NCI-H69 (cell line): ENCODE measurements around the gene DYSF.

ENCODE experiments used
- DNase-seq: peaks from one replicate; lab custom pipeline; 2025; lab: John Stamatoyannopoulos, UW

Gene DYSF

DNA sequence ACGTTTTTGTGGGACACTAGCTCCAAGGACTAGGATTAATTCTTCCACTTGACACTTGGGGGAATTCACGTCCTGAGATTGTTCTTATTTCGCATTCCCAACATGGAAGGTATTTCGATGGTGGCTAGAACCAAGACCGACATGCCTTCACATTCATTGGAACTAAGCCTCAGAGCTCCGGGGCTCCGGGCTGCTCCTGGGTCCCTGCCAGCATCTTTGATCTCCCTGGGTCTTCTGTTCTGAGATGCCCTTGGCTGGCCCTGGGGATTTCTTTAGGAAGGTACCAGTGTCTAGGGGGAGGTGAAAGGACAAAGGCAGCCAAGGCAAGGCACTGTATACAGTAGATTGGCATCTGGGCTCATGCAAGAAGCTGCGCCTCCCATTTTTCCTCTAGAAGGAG, 76.8 kb downstream of the DYSF start:
- no peak for DNase-seq

DNA sequence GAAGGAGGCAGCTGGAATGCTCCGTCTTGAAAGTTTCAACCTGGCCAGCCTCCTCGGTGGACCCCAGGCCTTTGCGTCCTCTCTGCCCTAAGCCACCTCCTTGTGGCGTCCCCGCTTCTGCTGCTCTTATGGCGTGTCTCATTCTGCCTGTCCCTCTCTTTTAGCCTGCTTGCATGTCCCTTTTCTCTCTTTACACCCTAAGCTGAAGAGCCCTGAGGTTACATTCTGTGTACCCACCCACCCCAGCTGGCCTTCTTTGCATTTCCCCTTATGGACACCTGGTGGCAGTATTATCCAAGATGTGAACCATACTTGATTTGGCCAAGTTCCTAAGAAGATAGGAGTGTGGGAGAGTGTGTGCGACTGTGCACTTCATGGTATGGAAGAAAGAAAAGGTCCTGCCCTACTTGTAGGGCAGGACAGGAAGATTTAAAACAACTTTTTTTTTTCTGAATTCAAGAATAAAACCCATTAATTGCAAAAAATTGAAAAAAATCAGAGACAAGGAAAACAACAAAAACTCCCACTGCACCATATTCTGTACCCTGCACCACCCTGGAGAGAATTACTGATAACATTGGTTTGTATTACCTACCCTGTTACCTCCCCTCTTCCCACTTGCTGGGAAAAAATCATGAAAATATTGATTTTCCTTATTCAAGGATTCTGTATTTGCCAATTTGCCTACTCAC, 77.4 kb downstream of the DYSF start:
- peak; percentile 38 for DNase-seq

DNA sequence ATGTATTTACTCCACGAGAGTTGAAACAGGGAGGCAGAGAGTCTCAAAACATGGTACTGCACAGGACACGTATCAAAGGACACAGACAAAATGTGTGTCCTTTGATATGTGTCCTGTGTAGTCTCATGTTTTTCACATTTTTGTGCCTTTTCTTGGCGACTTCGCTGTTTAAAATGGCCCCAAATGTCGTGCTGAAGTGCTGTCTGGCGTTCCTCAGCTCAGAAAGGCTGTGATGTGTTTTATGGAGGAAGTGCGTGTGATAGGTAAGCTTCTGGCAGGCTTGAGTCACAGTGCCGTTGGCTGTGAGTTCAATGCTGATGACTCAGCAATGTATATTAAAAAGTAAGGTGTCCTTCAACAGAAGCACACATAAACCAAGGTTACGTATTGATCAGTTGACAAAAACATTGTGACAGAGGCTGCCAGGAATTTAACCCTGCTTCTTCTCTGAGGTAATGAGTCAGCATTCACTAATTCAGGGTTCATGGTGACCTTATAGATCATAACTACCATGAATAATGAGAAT, 78.2 kb downstream of the DYSF start:
- no peak for DNase-seq

DNA sequence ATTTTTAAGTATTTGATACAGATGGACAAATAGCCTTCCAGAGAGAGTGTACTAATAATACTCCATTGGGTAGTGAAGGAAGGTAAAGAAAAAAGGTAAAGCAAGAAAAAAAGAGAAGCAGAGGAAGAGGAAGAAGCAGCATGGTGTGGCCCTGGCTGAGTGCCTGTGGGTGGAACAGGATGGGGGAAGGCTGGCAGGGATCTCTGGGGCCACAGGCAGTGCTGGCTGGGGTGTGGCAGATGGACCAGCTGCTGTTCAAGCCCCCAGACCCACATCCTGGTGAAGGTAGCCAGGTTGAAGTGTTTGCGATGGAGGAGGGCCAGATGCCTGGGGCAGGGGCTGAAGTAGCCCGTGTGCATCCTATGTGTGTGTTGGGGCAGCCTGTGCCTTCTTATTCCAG, 79.0 kb downstream of the DYSF start:
- no peak for DNase-seq

DNA sequence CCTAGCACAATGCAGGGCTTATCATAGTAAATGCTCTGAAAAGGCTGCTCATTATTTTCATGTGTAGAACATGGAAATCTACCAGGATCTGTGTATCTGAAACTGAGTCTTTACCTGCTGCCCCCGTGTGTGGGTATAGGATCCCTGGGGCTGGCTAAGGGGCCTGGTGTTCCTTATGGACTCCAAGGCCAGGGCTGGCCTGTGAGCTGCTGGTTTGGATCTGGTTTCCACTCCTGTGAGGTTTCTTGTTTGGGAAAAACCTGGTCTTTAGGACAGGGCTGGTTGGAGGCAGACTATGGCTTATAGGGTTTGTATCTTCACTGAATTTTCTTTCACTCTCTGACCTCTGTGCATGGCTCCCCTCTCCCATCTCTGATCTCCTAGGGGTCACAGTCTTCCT, 80.8 kb downstream of the DYSF start:
- no peak for DNase-seq

DNA sequence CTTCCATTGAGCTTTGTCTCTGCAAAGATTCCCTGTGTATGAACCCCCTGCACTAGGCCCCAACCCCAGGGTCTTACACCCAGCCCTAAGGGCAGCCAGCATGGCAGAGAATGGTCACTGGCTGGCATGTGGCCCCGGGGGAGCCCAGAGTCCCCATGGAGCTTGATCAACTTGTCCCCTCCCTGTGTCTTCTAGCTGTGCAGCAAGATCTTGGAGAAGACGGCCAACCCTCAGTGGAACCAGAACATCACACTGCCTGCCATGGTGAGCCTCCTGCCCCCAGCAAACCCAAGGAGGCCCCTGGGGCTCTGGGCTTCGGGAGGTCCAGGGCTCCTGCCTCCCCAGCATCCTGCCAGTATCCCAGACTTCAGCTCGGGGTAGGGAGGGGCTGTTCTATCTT, 81.5 kb downstream of the DYSF start:
- no peak for DNase-seq

DNA sequence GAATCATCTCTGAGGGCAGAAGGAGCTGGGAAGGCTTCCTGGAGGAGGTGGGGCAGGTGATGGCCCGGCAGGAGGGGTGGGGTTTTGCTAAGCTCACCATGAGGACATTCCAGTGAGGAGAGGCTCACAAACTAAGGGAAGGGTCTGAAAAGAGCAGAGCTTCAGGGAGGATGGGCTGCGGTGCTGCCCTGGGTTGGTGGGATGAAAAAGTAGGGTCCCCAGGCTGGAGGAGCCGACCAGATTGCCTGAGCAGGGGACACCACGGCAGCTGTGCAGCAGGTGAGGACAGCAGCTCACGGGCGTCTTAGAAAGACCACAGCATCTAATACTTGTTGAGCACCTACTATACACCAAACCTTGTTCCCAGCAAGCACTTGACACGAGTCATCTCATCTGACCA, 82.2 kb downstream of the DYSF start:
- no peak for DNase-seq

DNA sequence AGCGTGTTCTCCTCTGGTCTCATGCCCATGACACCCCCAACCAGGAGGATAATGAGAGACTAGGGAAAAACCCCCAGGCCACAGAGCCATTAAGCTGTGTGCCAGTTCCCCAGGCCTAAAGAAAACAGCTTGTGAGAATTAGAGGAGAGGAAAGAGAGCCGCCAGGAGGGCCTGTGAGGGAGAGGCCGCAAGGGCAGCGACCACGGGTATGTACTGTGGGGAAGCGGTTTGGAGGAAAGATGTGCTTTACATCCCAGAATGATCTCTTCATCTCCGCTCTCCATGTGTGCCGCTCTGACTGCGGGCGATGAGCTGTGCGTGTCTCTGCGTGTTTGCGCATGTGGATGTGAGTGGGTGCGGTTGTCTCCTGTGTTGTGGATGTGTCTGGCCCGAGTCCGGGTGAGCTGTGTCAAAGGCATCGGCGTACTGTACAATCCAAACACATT, 82.9 kb downstream of the DYSF start:
- peak; percentile 30 for DNase-seq

DNA sequence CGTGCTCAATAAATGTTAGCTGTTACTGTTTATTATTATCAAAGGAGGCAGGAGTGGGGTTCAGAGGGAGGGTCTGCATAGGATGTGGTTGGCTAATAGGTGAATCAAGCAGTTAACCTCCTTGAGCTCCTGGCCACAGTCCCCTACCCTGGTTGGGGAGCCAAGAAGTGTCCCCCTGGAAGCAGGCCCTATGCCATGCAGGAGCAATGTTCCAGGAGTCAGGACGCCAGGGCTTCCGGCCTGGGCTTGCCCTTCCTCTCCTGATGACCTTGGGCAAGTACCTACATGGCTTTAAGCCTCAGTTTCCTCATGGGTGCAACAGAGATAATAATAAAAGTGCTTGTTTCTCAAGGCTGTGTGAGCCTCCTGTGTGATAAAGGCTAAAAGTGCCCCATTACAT, 84.9 kb downstream of the DYSF start:
- DNase-seq: no peak

DNA sequence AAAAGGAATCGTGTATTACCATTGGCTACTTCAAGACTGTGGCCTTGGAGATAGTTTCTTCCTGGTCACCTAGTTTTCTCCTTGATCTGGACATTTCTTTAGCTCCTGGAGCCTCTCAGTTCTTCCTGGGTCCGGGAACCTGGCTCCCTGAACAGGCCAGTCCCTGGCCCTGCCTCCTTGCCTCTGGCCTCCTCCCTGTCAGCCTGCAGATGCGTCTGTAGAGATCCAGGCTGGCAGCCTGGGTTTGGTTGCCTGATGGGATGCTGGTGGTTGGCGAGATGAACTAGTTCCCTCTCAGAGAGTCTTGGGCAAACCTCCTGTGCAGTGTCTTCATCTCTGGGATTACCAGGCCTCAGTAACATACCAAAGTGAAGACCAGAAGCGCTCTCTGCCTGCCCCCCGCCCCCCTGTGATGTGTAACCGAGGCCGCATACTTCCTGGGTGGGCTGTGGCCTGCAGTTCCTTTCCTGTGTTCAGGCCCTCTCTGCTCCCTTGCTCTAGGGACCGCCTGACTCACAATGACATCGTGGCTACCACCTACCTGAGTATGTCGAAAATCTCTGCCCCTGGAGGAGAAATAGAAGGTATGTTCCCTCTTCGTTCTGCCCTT, 85.4 kb downstream of the DYSF start:
- DNase-seq: no peak

DNA sequence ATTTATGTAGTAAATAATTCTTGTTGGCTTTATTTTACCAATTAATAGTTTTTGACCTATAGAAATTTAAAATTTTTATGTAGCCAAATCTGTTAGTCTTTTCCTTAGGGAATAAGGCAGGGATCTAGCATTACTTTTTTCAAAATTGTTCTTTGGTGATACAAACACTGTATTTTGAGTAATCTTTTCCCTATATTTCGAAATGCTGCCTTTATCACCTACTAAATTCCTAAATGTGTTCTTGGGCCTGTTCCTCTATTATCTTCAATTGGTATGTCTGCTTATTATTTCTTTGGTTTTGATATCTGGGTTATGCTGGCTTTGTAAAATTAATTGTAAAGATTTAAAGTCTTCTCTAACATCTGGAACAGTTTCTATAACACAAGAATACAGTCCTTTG, 87.5 kb downstream of the DYSF start:
- DNase-seq: no peak

DNA sequence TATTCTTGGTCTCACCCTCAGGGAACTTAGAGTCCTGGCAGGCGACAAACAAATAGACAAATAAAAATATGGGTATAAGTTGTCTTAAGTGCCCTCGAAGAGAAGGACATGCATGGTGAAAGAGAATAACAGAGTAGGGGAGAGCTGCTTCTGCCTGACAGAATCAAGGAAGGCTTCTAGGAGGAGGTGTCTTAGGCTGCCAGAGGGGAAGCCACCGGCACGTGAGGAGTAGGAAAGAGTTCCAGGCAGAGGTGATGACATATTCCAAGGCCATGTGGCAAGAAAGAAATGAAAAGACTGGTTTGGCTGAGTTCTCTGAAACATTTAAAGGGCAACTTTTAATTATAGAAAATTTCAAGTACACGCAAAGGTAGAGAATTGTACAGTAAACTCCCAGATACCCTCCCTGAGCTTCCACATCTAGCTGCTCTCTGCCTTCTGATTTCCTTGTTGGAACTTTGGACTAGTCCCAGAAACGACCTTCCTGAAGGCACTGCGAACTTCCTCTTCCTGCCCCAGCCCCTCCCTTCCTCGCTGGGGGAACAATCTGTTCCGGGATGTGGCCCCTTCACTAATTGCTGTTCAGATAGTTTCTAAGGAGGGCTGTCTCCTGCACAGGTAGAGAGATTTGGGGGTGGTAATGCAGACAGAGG, 91.7 kb downstream of the DYSF start:
- no peak for DNase-seq

DNA sequence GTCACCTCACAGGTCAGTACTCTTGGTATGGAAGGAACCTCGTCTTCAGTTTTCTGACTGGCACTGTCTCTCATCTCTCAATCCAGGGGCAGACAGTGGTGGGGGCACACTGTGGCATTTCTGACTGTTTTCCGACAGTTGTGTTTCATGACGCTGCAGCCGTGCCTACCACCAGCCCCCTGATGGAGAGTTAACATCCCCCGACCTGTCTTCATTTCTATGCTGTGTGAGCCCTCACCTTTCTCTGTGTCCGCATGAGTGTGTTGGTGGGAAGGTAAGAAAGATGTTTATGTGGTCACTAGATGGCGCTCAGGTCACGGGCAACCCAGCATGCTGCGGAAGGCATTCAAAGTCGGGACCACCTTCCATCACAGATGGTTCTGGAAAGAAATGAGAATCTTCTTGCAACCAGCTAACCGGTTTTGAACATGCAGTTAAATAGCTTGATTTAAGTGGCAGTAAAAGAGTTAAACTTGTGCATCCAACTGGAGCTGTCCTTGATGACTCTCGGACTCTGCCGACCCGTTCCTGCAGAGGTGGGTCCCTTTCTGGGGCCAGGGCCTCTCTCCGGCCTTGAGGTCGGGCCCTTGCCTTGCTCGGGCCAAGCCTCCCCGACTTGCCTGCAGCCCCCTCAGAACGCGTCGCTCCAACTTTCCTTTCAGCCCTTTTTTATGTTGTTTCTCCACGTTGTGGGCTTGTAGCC, 92.4 kb downstream of the DYSF start:
- DNase-seq: peak; percentile 55

DNA sequence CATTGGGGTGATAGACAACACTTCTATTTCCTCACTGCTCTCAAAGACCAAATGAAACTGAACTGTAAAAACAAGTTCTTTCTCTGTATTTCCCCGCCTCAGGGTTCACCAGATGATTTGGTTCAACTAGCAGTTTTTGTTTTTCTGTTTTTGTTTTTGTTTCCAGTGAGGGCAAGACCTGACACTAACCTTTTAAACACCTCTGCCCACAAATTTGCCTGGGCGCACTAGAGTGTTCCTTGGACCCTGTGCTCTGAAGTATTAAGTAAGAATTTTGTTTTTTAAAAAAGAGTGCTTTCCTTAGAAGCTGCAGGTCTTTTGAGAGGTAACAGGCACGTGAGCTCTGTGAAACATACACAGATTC, 92.9 kb downstream of the DYSF start:
- no peak for DNase-seq

DNA sequence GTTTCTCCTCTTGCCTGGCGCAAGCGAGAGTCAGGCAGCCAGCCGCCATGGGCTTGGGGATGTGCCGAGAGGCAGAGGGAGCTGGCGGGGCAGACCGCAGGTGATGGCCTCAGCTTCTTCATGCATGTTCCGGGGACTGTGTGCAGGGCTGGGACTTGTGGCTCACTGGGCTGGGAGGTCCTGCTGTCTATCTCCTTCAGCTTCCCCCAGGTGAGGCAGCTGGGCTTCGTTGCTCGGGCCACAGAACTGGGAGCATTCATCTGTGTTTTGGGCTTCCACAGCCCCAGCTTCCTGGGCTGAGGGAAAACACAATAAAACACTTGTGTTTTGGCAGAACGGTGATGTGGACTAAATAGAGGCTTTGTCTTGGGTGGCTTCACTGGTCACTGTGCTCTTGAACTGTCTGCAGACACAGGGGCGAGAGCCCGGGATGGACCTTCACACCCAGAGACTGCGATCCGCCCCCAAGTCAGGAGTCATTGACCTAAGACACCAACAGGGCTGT, 93.5 kb downstream of the DYSF start:
- DNase-seq: no peak

DNA sequence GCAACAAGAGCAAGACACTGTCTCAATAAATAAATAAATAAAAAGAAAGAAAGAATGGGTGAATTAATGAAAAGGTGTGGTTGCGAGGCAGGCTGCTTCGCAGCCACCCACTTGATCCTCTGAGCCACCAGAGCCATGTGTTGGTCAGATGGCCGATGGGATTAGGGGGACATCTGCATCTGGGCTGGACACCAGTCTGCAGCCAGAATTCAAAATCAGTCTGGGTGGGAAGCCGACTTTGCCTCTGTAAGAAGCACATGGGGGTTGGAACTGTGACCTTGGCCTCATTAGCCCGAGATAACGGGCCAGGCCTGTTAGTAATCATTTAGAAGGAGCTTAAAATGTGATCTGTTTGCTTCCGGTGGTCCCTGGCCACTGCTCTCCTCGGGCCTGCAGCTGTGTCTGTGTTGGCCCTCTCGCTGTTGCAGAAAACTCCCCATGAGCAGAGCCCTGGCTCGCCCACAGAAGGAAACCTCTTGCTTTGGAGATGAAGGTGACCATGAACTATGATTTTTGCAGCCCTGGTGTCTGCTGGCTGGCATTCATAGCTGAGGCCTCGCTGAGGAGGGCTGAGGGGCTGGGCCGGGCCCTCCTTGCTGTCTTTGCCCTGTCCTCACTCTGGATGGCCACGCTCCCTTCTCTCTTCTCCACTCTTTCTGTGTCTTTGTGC, 94.4 kb downstream of the DYSF start:
- no peak for DNase-seq

DNA sequence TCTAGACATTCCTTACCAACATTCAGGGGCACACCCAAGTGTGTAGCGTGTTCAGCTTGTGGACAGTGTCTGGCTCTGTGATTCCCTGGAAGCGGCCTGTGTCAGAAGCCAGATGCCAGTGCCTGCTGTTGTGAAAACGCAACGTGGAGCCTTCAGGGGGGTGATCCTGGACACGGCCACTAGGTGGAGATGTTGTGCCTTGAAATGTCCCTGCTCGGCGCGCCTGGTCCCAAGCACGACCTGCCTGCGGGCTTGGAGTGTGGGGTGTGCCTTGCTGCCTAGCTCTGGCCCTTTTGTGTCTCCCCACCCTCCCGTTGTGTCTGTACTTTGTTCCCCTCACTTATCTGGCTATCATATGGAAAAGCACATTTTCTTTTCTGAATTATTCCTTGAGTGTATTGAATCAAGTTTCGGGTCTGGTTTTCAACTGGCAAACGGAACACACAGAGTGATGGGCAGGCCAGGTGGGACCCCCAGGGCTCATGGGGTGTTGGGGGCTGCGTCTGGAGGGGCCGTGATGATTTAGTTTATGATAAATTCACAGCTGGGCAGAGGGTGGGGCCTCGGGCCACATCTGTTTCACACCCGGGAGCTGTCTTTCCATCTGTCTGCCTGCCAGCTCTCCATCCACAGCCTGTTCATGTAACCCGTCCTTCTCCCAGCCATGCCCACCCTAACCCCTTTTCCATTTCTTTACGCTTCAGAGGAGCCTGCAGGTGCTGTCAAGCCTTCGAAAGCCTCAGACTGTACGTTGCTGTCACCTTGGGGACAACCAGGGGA, 95.5 kb downstream of the DYSF start:
- DNase-seq: peak; percentile 33

DNA sequence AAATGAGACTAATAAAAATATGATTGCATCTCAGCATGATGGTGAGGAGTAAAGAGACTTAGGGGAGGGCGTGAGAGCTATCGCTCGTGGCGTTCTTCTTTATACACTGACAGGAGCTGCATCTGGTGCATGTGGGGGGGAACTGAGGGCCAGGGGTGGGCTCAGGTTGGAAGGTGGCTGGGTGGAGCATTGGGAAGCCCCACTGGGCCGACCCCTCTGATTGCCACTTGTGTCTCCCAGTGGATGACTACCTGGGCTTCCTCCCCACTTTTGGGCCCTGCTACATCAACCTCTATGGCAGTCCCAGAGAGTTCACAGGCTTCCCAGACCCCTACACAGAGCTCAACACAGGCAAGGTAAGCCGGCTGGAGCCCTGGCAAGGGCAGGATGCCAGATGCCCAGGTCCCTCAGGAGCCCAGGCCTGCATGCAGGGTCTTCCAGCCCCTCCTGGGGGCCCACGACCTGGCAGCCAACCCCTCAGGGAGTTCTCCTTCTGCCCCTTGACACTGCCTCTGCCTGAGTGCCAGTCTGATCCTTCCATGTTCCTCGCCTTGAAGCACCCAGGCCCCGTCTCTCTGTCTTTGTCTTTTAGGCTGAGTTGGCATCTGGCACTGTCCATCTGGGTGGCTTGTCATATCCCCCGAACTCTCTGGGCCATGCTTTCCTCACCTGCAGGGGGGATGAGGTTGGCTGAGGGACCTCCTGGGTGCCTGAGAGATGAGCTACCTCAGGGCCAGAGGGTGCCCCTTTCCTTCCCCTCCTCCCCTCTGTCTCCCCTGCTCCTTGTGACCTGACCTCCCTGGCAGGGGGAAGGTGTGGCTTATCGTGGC, 97.7 kb downstream of the DYSF start:
- no peak for DNase-seq

DNA sequence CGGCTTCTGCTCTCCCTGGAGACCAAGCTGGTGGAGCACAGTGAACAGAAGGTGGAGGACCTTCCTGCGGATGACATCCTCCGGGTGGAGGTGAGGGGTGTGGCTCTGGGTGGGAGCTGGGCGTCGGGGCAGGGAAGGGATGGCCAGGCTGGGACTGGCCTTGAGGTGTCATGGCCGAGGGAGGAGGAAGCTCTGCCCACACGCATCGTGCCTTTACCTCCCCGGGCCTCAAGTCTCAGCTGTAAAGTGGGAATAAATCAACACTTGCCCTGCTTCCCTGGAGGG, 98.2 kb downstream of the DYSF start:
- no peak for DNase-seq

DNA sequence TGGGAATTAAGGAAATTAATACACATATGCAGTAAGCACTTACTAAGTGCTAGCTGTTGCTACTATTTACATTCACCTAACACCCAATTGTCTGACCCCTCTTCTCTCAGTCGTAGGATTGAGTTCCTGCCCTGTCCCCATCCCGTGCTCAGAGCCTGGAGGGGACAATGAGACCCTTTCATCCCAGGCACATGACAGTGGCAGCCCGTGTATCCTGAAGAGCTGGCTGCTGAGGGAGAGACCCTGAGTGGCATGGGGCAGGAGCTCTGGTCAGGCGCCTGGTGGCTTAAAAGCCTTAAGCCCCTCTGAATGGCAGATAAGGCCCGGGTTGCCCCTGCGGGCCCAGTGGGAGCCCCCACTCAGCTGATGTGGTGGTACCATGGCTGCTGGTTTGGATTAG, 99.0 kb downstream of the DYSF start:
- no peak for DNase-seq
